Endothelial cell of umbilical vein (primary cell): ENCODE data around the gene AK5. TPM values are rescaled to one million over a fixed set of nuclear protein-coding genes. Genes with fewer than 3 reads are reported as not detected.

Experiments used
- BruUV-seq: library from RNA; stranded (reverse); fragments of 400-500 nt; replicated peaks from 2 replicates; lab custom pipeline; 2021; lab: Mats Ljungman, UMichigan
- CTCF ChIA-PET: fragments of 300-600, 350-600 bp; sonication (Branson Sonifier 250); formaldehyde crosslinking; loops from one replicate; lab custom pipeline; 2021; ENCODE audit warnings: antibody characterized with exemption, inconsistent platforms; lab: Charles Lee
- POLR2A ChIA-PET: fragments of 300-600, 350-600 bp; sonication (Branson Sonifier 250); formaldehyde crosslinking; loops from one replicate; lab custom pipeline; 2021; ENCODE audit warnings: antibody characterized with exemption, inconsistent platforms; lab: Charles Lee
- DNase-seq: peaks from one replicate; pipeline ENCODE4 v3.0.0-alpha.2; 2011; ENCODE audit warnings: low read depth, low spot score
- FAIRE-seq: peaks from 2 replicates; lab custom pipeline; 2011; peaks lifted over from hg19 to GRCh38; lab: Jason Lieb, UNC
- H2AFZ ChIP-seq: 2 replicates; pipeline ENCODE4 v1.6.0; 2012; ENCODE audit warnings: low read depth, low read length, control low read depth, inconsistent platforms
- H3K27ac ChIP-seq: 2 replicates; pipeline ENCODE4 v1.5.1; 2011; ENCODE audit warnings: low read depth, mild to moderate bottlenecking, control low read depth, low read length, moderate library complexity; ENCODE audit not compliant: insufficient read depth
- H3K27me3 ChIP-seq, 2 experiments: 2 replicates each; pipeline versions ENCODE4 v1.6.0 to v1.6.1; 2011; ENCODE audit warnings: low read length in 2 of 2, mixed read lengths in 1 of 2; ENCODE audit not compliant: control insufficient read depth in 2 of 2, insufficient read depth in 2 of 2
- H3K36me3 ChIP-seq, 2 experiments: 2 replicates in 1 of 2; 3 replicates in 1 of 2; pipeline ENCODE4 v1.5.1; 2011; ENCODE audit warnings: low read length in 2 of 2, mild to moderate bottlenecking in 1 of 2, moderate library complexity in 1 of 2; ENCODE audit not compliant: control insufficient read depth in 2 of 2, insufficient read depth in 2 of 2; ENCODE audit errors: extremely low read depth in 1 of 2
- H3K4me1 ChIP-seq: 3 replicates; pipeline ENCODE4 v1.5.1; 2011; ENCODE audit warnings: mild to moderate bottlenecking, low read length; ENCODE audit not compliant: control insufficient read depth, insufficient read depth; ENCODE audit errors: extremely low read depth
- H3K4me2 ChIP-seq: 2 replicates; pipeline ENCODE4 v1.6.1; 2011; ENCODE audit warnings: low read length, control low read depth, mixed read lengths; ENCODE audit not compliant: insufficient read depth
- H3K4me3 ChIP-seq, 3 experiments: fragments of 200-600 bp in 1 of 3; sonication (generic), shearing (Covaris generic) in 1 of 3; replicated peaks in 1 of 3; 2 replicates each; pipeline ENCODE4 v1.5.1; 2011 to 2016; ENCODE audit warnings: control low read depth in 3 of 3, low read length in 3 of 3, mild to moderate bottlenecking in 2 of 3, inconsistent platforms in 1 of 3, low read depth in 1 of 3, moderate library complexity in 1 of 3; ENCODE audit not compliant: insufficient read depth in 1 of 3
- H3K79me2 ChIP-seq: 2 replicates; pipeline ENCODE4 v1.6.0; 2012; ENCODE audit warnings: low read length, inconsistent platforms; ENCODE audit not compliant: control insufficient read depth, insufficient read depth
- H3K9ac ChIP-seq: replicated peaks from 2 replicates; pipeline ENCODE3; 2011; ENCODE audit warnings: low read length, control low read depth; ENCODE audit not compliant: insufficient read depth; ENCODE audit errors: extremely low read depth
- H3K9me1 ChIP-seq: replicated peaks from 3 replicates; pipeline ENCODE4 v1.6.0; 2011; ENCODE audit warnings: mild to moderate bottlenecking, low read length; ENCODE audit not compliant: control insufficient read depth, insufficient read depth; ENCODE audit errors: extremely low read depth
- H3K9me3 ChIP-seq: replicated peaks from 2 replicates; pipeline ENCODE4 v1.5.1; 2012; ENCODE audit warnings: low read length, inconsistent platforms; ENCODE audit not compliant: control insufficient read depth, insufficient read depth
- H4K20me1 ChIP-seq: replicated peaks from 2 replicates; pipeline ENCODE3; 2011; ENCODE audit warnings: mild to moderate bottlenecking, low read length; ENCODE audit not compliant: control insufficient read depth, insufficient read depth; ENCODE audit errors: extremely low read depth
- CTCF ChIP-seq, 2 donors: IDR thresholded peaks; 1 replicate in 1 of 2; 2 replicates in 1 of 2; pipeline ENCODE4 v1.5.1; 2011; ENCODE audit warnings: low read length in 2 of 2, mild to moderate bottlenecking in 2 of 2, moderate library complexity in 2 of 2, control low read depth in 1 of 2, inconsistent platforms in 1 of 2, low read depth in 1 of 2; ENCODE audit not compliant: insufficient read depth in 1 of 2; ENCODE audit errors: extremely low read depth in 1 of 2
- EZH2 ChIP-seq: IDR thresholded peaks from 2 replicates; pipeline ENCODE4 v1.6.1; 2012; ENCODE audit warnings: borderline replicate concordance, low read depth, mild to moderate bottlenecking, moderate library complexity, low read length, inconsistent platforms; ENCODE audit not compliant: severe bottlenecking
- FOS ChIP-seq: IDR thresholded peaks from 2 replicates; pipeline ENCODE4 v1.6.1; 2011; ENCODE audit warnings: mild to moderate bottlenecking, low read length, moderate library complexity, borderline replicate concordance; ENCODE audit not compliant: insufficient read depth
- GATA2 ChIP-seq: IDR thresholded peaks from 2 replicates; pipeline ENCODE4 v1.7.0; 2011; ENCODE audit warnings: low read depth, mild to moderate bottlenecking, moderate library complexity, mixed read lengths, low read length; ENCODE audit not compliant: insufficient read length, insufficient read depth
- JUN ChIP-seq: IDR thresholded peaks from 2 replicates; pipeline ENCODE4 v1.6.1; 2011; ENCODE audit warnings: borderline replicate concordance, low read depth; ENCODE audit not compliant: insufficient read length, insufficient read depth
- MAX ChIP-seq: IDR thresholded peaks from 2 replicates; pipeline ENCODE4 v1.6.1; 2011; ENCODE audit not compliant: insufficient read depth, insufficient read length
- MYC ChIP-seq: IDR thresholded peaks from one replicate; pipeline ENCODE4 v1.6.1; 2011; ENCODE audit warnings: mild to moderate bottlenecking, low read depth, low read length
- POLR2A ChIP-seq: IDR thresholded peaks from 2 replicates; pipeline ENCODE4 v1.6.1; 2012; ENCODE audit warnings: low read depth, mild to moderate bottlenecking, control low read depth, low read length
- POLR2AphosphoS5 ChIP-seq: IDR thresholded peaks from 2 replicates; pipeline ENCODE4 v1.6.1; 2012; ENCODE audit warnings: low read depth, mild to moderate bottlenecking, control low read depth, low read length, moderate library complexity; ENCODE audit not compliant: insufficient read depth
- dilution Hi-C: fragments of 300-500 bp; cut with MboI; formaldehyde crosslinking; loops from one replicate; pipeline ENCODE4 v1.15.0; 2019; ENCODE audit warnings: low sequenced_read_pairs; ENCODE audit not compliant: extremely low pct_ligation_motif_present
- intact Hi-C: fragments of 100-400 bp; cut with micrococcal nuclease; formaldehyde crosslinking; loops from one replicate; pipeline ENCODE4 v1.10.0; 2022
- polyA plus RNA-seq, 4 experiments: library from polyadenylated mRNA; depleted of rRNA in 3 of 4; stranded (reverse) in 3 of 4; unstranded in 1 of 4; fragments of >200 nt; gene quantifications; 2 replicates each; pipeline versions ENCODE4 v1.2.1 to v1.2.3, GENCODE V29; 2011 to 2012; ENCODE audit warnings: missing spikeins in 1 of 4
- total RNA-seq: library from RNA; stranded (reverse); gene quantifications from 2 replicates; pipeline ENCODE4 v1.2.3, GENCODE V29; 2021

The AK5 gene
- total and polyA plus RNA-seq, 2 donors (not counting 3 experiments of a cell fraction or from before 2014, with no cell fraction given), result 5.0 to 7.5 TPM

- intact Hi-C loops, result no loop called here
These were observed 79.8 kb downstream of the AK5 start for GRCh38 chr1:77361621-77362020.

More at GRCh38 chr1:77361621-77362020, 79.8 kb downstream of the AK5 start:
- DNase-seq, result no peak
- no peak for FAIRE-seq
- TF ChIP-seq POLR2A (no peak), CTCF (IDR thresholded peaks at IDR 0.05; ENCODE audit: extremely low read depth in 1 of 2, insufficient read depth in 1 of 2, low read depth in 1 of 2, low read length in 2 of 2) (no peak), EZH2 (no peak), GATA2 (no peak), FOS (no peak), POLR2AphosphoS5 (no peak), MAX (no peak), JUN (no peak), MYC (no peak)
- H3K9me3 ChIP-seq, result no peaks in the 10 kb centered on the region
- no peak overlapping the region for H3K27ac ChIP-seq
- no peak overlapping the region for H3K4me2 ChIP-seq
- no peak overlapping the region for H3K9ac ChIP-seq
- H2AFZ ChIP-seq, result no peak overlapping the region
- dilution Hi-C loops, result no loop called here
- H4K20me1 ChIP-seq, result no peaks in the 10 kb centered on the region
- H3K4me1 ChIP-seq, result no peaks in the 10 kb centered on the region
- H3K79me2 ChIP-seq, result no peaks in the 10 kb centered on the region
- BruUV-seq, result no TSS peak
- H3K9me1 ChIP-seq, result no peaks in the 10 kb centered on the region
- ChIA-PET CTCF (no interaction called here), POLR2A (no interaction called here)
- H3K27me3 ChIP-seq, result no peaks in the 10 kb centered on the region
- H3K36me3 ChIP-seq, result no peaks in the 10 kb centered on the region
- H3K4me3 ChIP-seq, result no peak overlapping the region
